CD4-positive, CD25-positive, alpha-beta regulatory T cell (primary cell): ENCODE measurements around the gene TBC1D3H. TPM values are rescaled to one million over a fixed set of nuclear protein-coding genes. Genes with fewer than 3 reads are reported as not detected.
"Not testable (repeated sequence)": the region's sequence is repeated elsewhere in the genome, so short reads cannot be mapped to it uniquely, and the experiment has no call there.

Experiments
- ATAC-seq, 2 donors: fragments of 150-1000 bp; cut with Tn5 transposase; one replicate each; pipeline ENCODE4 v1.10.0; 2021; ENCODE audit warnings: low read depth in 2 of 2, moderate number of reproducible peaks in 2 of 2, moderate library complexity in 1 of 2
- DNase-seq, 3 donors: peaks; one replicate each; pipeline versions ENCODE4 v3.0.0 to v3.0.0-alpha.2; 2012 to 2022; ENCODE audit warnings: mixed read lengths in 1 of 3
- H3K27ac ChIP-seq: one replicate; pipeline ENCODE4 v1.7.0; 2013; ENCODE audit warnings: mild to moderate bottlenecking, low read length; ENCODE audit not compliant: insufficient read depth, poor library complexity, severe bottlenecking
- H3K27me3 ChIP-seq: one replicate; pipeline ENCODE4 v1.7.0; 2013; ENCODE audit warnings: low read length; ENCODE audit not compliant: control insufficient read depth, insufficient read depth
- H3K36me3 ChIP-seq: one replicate; pipeline ENCODE4 v1.7.0; 2013; ENCODE audit warnings: mild to moderate bottlenecking, low read length, moderate library complexity; ENCODE audit not compliant: control insufficient read depth, insufficient read depth
- H3K4me1 ChIP-seq: 2 replicates; pipeline ENCODE4 v1.7.0; 2013; ENCODE audit warnings: mild to moderate bottlenecking, low read length; ENCODE audit not compliant: insufficient read depth, control insufficient read depth, poor library complexity, severe bottlenecking
- H3K4me3 ChIP-seq: one replicate; pipeline ENCODE4 v1.7.0; 2013; ENCODE audit warnings: low read depth, mild to moderate bottlenecking, low read length, moderate library complexity
- H3K9me3 ChIP-seq, 2 experiments: 1 replicate in 1 of 2; 2 replicates in 1 of 2; pipeline ENCODE4 v1.7.0; 2013; ENCODE audit warnings: low read length in 2 of 2, mild to moderate bottlenecking in 1 of 2, moderate library complexity in 1 of 2; ENCODE audit not compliant: control insufficient read depth in 2 of 2
- H3K27ac Mint-ChIP-seq, 3 donors: one replicate each; pipeline ENCODE4 v1.8.0; 2020 to 2022; ENCODE audit warnings: mild to moderate bottlenecking in 3 of 3, mixed read lengths in 3 of 3, moderate library complexity in 2 of 3
- H3K27me3 Mint-ChIP-seq: one replicate; pipeline ENCODE4 v1.8.0; 2022; ENCODE audit warnings: mild to moderate bottlenecking, mixed read lengths
- H3K36me3 Mint-ChIP-seq: one replicate; pipeline ENCODE4 v1.8.0; 2020; ENCODE audit warnings: mixed read lengths
- H3K4me1 Mint-ChIP-seq, 4 donors: one replicate each; pipeline ENCODE4 v1.8.0; 2020 to 2022; ENCODE audit warnings: mixed read lengths in 4 of 4, mild to moderate bottlenecking in 1 of 4
- H3K4me3 Mint-ChIP-seq, 4 donors: one replicate each; pipeline ENCODE4 v1.8.0; 2020 to 2022; ENCODE audit warnings: mild to moderate bottlenecking in 4 of 4, mixed read lengths in 4 of 4, moderate library complexity in 3 of 4
- H3K9me3 Mint-ChIP-seq, 7 donors: one replicate each; pipeline ENCODE4 v1.8.0; 2020 to 2022; ENCODE audit warnings: mixed read lengths in 7 of 7, mild to moderate bottlenecking in 3 of 7, moderate library complexity in 2 of 7
- polyA plus RNA-seq, 4 donors: library from polyadenylated mRNA; unstranded; fragments of 300-500 nt; fragmentation: Illumina TruSeq; gene quantifications; one replicate each; pipeline ENCODE4 v1.2.3, GENCODE V29; 2021
- total RNA-seq: library from RNA; stranded (reverse); gene quantifications from one replicate; pipeline ENCODE4 v1.2.3, GENCODE V29; 2022

The TBC1D3H gene
- total RNA-seq (not detected), polyA plus RNA-seq (not detected)

DNA sequence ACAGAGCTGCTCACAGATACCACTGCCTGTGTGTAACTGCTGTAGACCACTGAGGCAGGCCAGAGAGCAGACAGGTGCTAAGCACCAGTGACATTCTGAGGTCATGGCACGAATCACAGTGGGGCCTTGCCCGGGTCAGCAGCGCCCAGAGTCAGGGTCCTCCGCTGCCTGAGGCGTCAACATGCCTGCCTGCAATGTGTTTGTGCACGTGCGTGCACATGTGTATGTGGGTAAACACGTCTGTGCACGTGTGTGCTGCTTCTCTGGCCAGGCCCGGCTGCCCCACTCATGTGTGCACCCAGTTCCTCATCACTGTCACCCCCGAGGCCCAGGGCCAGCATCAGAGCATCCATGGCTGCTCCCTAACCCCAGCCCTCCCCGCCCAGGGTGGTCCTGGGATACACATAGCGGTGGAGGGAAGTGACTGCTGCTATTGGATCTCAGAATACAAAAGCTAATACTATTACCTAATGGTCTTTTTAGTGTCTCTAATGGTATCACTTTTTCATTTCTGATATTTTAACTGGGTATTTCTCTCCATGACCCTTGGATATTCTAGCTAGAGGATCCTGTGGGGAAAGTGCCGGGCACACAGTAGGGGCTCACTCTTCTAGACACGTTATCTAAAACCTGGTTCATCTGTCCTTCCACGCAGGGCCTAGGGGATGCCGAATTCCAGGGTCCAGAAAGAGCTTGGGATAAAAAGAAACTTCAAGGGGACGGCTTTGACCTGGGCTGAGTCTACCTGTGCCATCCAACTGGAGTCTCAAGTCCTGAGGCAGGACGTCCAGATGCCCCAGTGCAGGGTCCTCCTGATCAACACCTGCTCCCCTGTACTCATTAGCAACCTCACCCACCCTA is at the start of gene TBC1D3H:
TSS of gene TBC1D3H (minus strand) at position 51 of the 861 bp plus-strand sequence. CDS start 1,540 bp downstream, outside the sequence.
- H3K36me3 ChIP-seq, DNase-seq, H3K4me3 Mint-ChIP-seq, H3K4me1 ChIP-seq, ATAC-seq, H3K36me3 Mint-ChIP-seq, H3K9me3 Mint-ChIP-seq, H3K9me3 ChIP-seq, H3K4me1 Mint-ChIP-seq, H3K27me3 ChIP-seq, H3K27ac ChIP-seq, H3K27ac Mint-ChIP-seq, H3K27me3 Mint-ChIP-seq, H3K4me3 ChIP-seq: not testable (repeated sequence)

GRCh38 chr17:36428891-36429290 is 40.7 kb upstream of the TBC1D3H start:
- not testable (repeated sequence) for H3K27ac Mint-ChIP-seq, H3K4me1 Mint-ChIP-seq, H3K9me3 Mint-ChIP-seq

GRCh38 chr17:36415180-36415941 is 27.1 kb upstream of the TBC1D3H start:
- H3K4me1 ChIP-seq, H3K27ac Mint-ChIP-seq, H3K9me3 Mint-ChIP-seq, H3K36me3 Mint-ChIP-seq, DNase-seq, H3K4me1 Mint-ChIP-seq, H3K4me3 ChIP-seq, H3K27ac ChIP-seq, H3K4me3 Mint-ChIP-seq, H3K27me3 Mint-ChIP-seq, ATAC-seq, H3K27me3 ChIP-seq, H3K9me3 ChIP-seq, H3K36me3 ChIP-seq: not testable (repeated sequence)

More at GRCh38 chr17:36428891-36429290, 40.7 kb upstream of the TBC1D3H start:
- H3K9me3 ChIP-seq, H3K36me3 ChIP-seq, H3K4me1 ChIP-seq, ATAC-seq, H3K27me3 Mint-ChIP-seq, H3K4me3 Mint-ChIP-seq, H3K36me3 Mint-ChIP-seq, H3K27me3 ChIP-seq, H3K27ac ChIP-seq, H3K4me3 ChIP-seq, DNase-seq: not testable (repeated sequence)

GRCh38 chr17:36390943-36391645 is 2.9 kb upstream of the TBC1D3H start:
- DNase-seq, H3K36me3 Mint-ChIP-seq, ATAC-seq, H3K4me1 Mint-ChIP-seq, H3K4me3 Mint-ChIP-seq, H3K4me3 ChIP-seq, H3K27ac Mint-ChIP-seq, H3K36me3 ChIP-seq, H3K9me3 ChIP-seq, H3K4me1 ChIP-seq, H3K27ac ChIP-seq, H3K27me3 Mint-ChIP-seq, H3K27me3 ChIP-seq, H3K9me3 Mint-ChIP-seq: not testable (repeated sequence)

GRCh38 chr17:36375938-36376337 is 12.3 kb downstream of the TBC1D3H start:
- ATAC-seq, H3K27ac Mint-ChIP-seq, H3K4me3 Mint-ChIP-seq, H3K27me3 Mint-ChIP-seq, DNase-seq, H3K27me3 ChIP-seq, H3K4me3 ChIP-seq, H3K4me1 Mint-ChIP-seq, H3K9me3 ChIP-seq, H3K4me1 ChIP-seq, H3K36me3 Mint-ChIP-seq, H3K36me3 ChIP-seq, H3K27ac ChIP-seq, H3K9me3 Mint-ChIP-seq: not testable (repeated sequence)

GRCh38 chr17:36362496-36362895 is 25.7 kb downstream of the TBC1D3H start:
- H3K27ac Mint-ChIP-seq, H3K9me3 Mint-ChIP-seq, ATAC-seq, H3K27me3 Mint-ChIP-seq, H3K9me3 ChIP-seq, DNase-seq, H3K36me3 ChIP-seq, H3K27ac ChIP-seq, H3K4me1 ChIP-seq, H3K4me1 Mint-ChIP-seq, H3K36me3 Mint-ChIP-seq, H3K4me3 ChIP-seq, H3K27me3 ChIP-seq, H3K4me3 Mint-ChIP-seq: not testable (repeated sequence)
